GM18909 (cell line): ENCODE results near the gene ZNF185.

Experiments
- ATAC-seq: cut with Tn5 transposase; IDR thresholded peaks from one replicate; pipeline ENCODE4 v1.9.1; 2021; ENCODE audit warnings: mild to moderate bottlenecking; ENCODE audit not compliant: unreplicated experiment, poor library complexity

The ZNF185 gene

DNA sequence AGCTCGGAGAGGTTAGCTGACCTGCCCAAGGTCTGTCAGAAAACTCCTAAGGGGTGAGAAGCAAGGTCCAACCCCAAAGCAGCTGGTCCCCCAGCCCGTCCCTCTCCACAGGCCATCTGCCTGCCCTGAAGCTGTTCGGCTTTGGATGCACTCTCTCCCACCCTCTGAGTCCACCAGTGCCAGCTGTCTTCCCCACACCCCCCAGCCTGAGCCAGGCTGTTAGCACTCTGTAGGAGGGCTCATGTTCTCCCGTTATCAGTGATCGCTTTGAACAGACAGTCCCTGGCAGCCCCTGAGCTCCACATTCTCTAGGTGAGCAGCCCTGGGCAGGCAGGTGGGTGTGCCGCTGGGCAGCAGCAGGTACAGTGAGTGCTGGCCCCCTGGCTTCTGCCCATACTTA is 16.0 kb downstream of the ZNF185 start:
- ATAC-seq = no peak

DNA sequence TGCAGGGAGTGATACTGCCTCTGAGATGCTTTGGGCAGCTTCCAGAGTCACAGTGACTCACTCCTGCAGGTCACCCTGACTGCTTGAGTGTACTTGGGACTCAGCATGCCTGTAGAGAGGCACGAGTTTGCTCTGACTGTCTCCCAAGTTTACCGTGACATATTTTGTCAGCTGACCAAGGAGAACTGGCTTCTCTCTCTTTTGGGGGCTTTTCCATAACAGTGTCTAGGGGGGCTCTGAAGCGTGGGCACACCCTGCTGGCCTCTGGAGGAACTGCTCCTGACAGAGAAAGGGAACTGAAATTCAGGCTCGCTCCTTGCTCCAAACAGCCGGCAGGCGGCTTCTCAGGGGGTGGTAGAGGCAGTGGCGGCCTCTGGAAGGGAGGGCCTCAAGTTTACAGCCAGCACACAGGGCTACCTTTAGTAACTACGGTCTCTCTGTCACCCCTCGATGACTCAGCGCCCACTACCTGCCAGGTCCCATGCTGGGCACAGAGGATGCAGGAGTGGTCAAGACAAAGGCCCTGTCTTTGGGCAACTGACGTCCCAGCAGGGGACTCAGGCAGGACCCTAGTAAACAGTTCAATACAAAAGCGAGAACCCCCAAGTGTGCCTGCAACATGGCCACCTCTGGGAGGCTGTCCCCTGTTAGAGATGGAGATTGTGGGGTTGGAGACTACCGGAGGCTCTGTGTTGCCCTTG is 17.8 kb downstream of the ZNF185 start:
- ATAC-seq = peak; percentile 85

- ATAC-seq = no peak
Measured at GRCh38 chrX:152917656-152918579, 20.1 kb downstream of the ZNF185 start.

DNA sequence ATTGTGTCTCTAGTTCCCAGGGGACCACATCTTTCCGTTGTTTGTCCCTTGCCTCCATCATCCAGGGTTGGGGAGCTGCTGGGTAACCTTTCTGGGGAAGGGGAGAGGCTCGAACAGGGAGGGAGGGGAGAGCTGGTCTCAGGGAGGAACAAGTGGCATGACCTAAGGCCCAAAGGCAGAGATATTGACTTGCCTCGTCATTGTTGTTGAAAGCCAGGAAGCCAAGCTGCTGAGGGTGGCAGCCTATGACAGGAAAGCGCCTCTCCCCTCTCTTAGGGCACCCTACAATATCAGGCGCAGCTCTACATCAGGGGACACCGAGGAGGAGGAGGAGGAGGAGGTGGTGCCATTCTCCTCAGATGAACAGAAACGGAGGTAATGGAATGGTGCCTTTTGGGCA is 20.8 kb downstream of the ZNF185 start:
- no peak for ATAC-seq

- no peak for ATAC-seq
Measured at GRCh38 chrX:152923599-152923998, 25.7 kb downstream of the ZNF185 start.

GRCh38 chrX:152925835-152926234 is 28.0 kb downstream of the ZNF185 start:
- ATAC-seq = no peak

- peak; percentile 85 for ATAC-seq
Measured at GRCh38 chrX:152926279-152926678, 28.4 kb downstream of the ZNF185 start.

- ATAC-seq = no peak
Measured at GRCh38 chrX:152926923-152927322, 29.1 kb downstream of the ZNF185 start.

- ATAC-seq = no peak
Measured at GRCh38 chrX:152927858-152928760, 30.2 kb downstream of the ZNF185 start.

DNA sequence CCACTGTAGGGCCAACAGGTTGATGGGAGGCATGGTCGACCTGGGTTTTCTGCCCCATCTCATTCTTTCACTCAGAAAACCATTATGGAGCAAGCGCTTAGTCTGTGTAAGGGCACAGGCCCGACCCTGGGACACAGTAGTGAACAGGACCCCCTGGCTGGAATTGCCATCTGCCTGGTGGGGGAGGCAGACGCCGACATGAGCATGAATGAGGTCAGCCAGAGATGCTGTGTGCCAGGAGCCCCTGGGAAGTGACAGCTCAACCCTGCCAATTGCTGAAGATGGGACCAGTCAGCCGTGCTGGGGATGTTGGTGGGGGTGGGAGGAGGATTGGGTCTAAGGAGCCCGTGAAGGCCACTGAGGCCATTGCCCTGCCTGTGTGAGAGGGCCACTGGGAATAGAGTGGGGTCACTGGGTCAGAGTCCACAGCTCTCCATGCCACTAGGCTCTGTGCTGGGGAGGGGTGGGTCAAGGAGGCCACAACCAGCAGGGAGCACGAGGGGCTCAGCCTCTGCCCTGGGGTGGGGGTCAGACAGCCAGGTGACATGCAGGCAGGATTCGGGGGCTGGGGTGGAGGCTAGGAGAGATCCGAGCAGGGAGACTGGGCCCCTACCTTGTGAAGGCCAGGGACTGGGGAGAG is 31.0 kb downstream of the ZNF185 start:
- ATAC-seq = no peak

DNA sequence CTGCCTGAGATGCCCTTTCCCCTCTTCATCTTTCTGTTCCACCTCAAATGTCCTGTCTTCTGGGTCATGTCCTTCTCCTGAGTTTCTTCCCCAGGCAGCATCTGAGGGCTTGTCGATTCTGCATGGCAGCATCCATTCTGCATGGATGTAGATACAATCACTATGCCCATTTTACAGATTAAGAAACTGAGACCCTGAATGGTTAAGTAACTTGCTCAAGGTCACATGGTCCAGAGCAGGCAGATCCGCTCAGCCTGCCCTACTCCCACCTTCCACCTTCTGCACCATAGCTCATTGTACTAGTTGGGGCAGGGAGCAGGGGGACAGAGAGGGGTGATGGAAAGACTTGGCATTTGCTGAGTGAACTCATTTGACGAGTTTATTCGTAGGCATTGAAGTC is 32.0 kb downstream of the ZNF185 start:
- ATAC-seq = no peak

GRCh38 chrX:152930516-152930915 is 32.6 kb downstream of the ZNF185 start:
- ATAC-seq = no peak

GRCh38 chrX:152932144-152932543 is 34.3 kb downstream of the ZNF185 start:
- no peak for ATAC-seq

DNA sequence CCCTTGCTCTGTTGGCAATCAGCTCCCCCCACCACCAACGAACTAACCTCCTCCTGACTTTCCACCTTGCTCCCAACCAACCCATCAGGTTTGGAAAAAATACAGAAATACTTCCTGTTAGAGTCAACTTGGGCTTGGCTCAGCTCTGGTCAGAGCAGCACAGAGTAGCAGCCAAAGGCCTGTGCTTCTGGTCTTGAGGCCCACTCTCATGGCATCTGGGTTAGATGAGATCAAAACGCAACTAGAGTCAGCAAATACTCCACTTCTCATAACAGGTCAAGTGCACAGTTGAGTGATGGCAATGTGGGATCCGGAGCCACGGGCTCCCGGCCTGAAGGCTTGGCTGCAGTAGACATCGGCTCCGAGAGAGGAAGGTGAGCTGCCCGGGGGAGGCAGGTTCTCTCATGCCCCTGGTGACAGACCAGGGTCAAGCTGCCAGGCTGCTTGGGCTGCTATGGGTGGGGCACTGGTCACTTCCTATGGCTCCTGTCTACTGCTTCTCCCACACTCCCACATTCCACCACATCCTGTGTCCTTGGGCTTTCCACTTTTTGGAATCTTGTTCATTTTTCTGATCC is 34.8 kb downstream of the ZNF185 start:
- ATAC-seq = no peak

DNA sequence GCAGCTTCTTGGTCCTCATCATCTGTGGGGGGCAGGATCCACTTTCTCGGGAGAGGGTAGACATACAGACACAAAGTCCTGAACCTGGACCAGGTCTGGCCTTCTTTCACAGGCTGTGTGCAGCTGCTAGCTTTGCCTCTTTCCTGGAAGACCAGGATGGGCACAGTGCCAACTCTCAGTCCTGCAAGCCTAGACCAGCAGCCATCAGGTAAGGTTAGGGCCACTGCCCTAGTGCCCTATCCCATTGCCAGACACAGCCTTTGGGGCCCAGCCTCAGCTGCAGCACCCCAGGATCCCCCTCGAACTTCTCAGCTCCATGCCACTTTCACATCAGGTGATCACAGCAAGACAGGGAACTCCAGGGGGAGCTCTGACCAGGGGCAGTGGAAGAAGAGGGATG is 38.4 kb downstream of the ZNF185 start:
- no peak for ATAC-seq

- no peak for ATAC-seq
Measured at GRCh38 chrX:152937236-152937635, 39.4 kb downstream of the ZNF185 start.

- peak; percentile 87 for ATAC-seq
Measured at GRCh38 chrX:152941328-152942076, 43.6 kb downstream of the ZNF185 start.

DNA sequence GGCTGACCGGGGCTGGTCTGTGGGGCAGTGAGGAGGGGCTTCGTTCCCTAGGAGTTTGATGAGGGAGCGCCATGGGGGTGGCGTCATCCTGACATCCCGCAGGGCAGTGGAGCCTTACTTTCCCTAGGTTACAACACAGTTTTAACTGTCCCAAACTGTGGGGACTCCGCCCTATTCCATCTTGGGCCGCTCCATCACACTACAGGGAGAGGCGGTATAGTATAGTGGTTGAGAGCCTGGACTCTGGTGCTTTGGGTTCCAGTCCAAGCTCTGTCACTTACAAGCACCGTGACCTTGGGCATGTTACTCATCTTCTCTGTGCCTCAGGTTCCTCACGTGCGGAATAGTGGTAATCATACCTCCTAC is 44.2 kb downstream of the ZNF185 start:
- ATAC-seq = no peak

- ATAC-seq = no peak
Measured at GRCh38 chrX:152943826-152944225, 46.0 kb downstream of the ZNF185 start.
